Activated naive CD8-positive, alpha-beta T cell treated with anti-CD3 and anti-CD28 coated beads, Interleukin-2, amount 50 U/mL, for 16 hours (primary cell): ENCODE data around the gene PHACTR2.

Experiments used
- DNase-seq: peaks from one replicate; pipeline ENCODE4 v3.0.0-alpha.2; 2020; ENCODE audit warnings: low read depth, low spot score

The PHACTR2 gene

DNA sequence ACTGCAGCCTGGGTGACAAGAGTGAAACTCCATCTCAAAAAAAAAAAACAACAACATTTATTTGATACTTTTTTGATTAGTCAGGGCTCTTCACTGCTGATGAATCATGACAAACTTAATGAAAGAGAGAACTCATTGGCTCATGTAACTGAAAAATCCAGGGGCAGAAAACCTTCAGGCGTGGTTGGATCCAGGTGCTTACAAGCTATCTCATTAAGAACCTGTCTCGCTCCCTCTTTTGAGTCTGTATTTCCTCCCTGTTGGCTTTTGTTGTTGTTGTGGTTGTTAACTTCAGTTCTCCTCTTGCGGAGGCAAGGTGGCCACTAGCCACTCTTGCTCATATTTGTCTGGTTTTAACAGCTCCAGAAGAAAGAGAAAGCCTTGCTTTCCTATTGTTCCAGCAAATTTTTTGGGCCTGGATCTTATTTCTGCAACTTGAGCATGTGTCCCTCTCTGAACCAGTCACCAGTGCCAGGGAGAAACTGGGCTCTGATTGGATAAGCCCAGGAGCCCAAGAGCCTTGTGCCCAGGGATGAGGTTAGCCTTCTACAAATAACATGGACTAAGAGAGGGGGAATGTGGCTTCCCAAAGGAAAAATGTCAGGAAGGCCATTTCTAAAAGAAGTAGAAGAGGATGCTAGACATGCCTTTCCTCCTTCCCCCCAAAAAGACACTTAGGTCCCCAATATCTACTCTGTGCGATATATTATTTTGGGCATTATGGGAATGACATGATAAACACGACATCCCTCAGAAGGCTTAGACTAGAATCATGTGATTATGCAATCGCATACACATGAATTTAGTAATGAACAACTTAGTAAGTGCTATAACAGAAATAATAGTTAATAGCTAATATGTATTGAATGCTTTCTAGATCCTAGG, 64.5 kb downstream of the PHACTR2 start:
- no peak for DNase-seq

DNA sequence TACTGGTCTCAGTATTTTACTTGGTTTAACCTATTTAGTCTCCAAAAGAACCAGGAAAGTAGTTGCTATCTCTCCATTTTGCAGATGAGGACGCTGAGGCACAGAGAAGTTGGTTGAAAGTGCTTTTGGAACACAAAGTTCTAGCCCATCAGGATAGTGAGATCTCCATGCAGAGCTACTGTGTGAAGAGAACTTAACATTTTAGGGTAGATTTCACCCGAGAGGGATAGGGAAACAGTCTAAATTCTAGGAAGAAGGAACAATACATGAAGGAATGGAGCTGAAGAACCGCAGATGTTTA, 65.1 kb downstream of the PHACTR2 start:
- DNase-seq: no peak

DNA sequence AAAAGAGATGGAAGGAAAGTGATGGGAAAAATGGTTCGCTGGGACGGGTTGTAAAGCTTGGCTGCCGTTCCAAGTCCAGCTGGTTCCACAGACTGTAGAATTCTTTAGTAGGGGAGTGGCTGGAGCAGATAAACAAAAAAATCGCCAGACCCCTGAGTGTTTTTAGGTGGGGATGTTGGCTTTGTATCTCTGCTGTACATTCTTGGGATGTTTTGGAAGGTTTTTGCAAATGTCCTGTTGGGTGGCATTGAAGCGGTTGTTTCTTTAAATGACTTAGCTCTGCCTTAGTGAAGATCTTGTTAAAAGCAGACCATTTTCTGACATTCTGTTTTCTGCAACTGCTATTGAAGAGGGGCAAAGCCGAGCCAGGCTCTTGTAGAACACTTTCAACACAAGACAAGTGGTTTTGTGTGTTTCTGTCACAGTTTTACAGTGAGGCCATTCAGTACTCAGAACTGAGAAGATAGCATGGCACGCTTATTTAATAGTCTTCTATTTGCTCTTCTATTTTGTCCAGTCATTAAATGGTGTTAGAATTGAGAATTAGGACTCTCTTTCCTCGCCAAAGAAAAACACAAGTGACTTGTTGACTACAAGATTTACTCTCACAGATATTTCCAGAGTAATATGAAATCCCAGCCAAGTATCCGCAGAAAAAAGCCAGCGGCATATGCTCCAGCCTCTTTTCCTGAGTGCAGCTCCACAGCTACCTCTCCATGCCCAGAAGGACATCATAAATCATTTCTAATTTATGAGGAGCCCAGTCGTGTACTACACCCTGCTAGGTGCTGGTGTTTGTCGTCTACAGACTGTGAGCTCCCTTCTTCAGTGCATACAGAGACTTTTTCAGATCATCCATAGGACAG, 65.8 kb downstream of the PHACTR2 start:
- no peak for DNase-seq

DNA sequence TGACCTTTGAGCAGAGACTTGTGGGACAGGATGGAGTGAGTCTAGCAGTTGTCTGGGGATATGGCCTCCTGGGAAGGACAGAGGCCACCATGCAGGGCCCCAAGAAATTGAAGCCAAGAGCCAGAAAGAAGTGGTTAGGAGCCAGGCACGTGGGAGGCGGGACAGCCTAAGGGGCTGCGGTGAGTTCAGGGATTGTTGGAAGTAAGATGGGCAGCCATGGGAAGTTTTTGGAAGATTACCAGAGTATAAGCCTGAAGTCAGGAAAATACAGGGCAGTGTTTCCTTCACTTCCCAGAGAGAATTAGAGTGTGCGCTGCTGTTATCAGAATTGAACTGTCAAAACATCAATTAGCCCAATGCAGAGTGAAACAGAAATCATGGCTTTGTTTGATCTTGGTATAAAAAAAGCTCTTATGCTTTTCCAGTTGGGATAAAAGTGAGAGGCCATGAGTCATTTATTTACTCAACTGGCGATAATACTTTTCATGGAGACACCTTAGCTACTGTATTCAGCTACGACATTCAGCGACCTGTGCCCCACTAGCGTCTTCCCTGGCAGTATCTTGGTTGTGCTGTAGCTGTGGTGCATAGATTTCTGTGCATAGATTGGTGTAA, 66.9 kb downstream of the PHACTR2 start:
- DNase-seq: no peak

DNA sequence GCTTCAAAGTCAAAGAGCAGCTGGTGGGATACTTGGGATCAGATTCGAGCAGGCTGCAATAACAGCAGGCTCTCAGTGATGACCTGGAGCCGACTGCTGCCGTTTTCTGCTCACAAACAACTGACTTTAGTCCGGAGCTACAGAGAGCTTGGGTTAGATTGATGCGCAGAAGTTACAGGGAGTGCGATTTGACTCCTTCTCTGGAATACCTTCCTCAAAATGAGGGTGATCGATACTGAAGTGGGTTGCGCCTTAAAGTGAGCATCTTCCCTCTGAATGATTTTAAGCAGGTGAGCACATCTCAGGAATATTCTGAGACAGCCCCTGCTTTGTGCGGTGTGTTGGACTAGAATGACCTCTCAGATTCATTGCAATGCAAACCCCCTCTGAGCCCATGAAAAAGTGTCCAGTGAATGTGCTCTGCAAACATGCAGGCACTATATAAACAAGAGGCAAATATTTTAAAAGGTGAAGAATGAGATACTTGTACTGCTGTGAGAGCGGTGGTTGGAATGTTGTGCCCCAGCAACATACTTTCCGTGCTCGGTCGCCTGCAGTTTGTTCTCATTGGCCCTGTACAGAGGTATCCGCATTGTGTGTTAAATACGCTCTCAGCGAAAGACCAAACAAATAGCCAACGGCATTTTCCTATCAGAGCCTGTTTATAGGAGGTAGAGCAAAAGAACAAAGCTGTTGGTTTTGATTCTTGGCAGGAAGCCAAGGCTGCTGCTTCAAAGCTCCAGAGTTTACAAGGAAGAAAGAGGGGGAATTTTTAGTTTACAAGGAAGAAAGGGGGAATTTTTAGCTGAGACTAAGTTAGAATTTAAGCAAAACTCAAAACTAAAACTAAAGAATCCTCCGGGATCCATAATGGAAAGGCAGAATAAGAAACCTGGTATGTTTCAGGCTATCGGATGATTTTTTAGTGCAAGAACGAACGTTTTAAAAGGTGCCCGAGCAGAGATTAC, 67.7 kb downstream of the PHACTR2 start:
- no peak for DNase-seq

DNA sequence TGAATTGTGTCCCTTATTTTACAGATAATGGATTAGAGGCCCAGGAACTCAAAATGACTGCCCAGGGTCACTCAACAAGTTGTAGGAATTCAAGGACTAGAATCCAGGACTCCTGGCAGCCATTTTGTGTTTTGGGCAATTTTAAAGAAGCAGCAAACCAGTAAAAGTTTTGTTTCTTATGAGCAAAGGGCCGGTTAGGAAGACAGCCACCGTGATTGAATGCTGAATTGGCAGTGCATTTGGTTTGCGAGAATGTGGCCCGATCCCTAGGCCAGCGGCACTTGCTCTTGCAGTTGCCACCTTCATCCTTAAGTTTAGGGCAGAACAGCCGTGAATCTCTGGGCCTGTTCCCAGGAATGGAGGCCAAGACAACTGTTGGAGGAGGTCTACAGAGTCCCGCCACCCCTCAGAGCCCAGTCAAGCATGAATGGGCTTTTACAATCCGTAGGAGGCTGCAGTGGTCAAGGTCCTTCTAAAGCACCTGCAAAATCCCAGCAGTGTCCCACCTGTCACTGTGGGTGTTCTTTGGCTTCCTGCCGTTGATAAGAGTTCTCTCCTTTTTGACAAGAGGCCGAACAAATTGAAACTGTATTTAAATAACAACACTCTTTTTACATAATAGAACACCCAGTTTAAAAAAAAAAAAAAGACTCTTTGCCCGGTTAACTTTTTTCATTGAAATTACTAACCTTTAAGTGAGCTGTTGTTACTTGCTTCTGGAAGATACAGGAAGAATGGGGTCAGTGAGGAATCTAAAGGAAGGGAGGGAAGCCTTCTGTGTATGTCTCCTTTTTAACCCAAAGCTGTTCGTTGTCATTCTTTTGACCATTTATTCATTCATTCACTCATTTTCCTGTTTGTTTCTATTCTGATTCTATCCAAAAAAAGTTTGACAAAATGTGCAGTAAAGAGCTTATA, 68.7 kb downstream of the PHACTR2 start:
- DNase-seq: no peak

DNA sequence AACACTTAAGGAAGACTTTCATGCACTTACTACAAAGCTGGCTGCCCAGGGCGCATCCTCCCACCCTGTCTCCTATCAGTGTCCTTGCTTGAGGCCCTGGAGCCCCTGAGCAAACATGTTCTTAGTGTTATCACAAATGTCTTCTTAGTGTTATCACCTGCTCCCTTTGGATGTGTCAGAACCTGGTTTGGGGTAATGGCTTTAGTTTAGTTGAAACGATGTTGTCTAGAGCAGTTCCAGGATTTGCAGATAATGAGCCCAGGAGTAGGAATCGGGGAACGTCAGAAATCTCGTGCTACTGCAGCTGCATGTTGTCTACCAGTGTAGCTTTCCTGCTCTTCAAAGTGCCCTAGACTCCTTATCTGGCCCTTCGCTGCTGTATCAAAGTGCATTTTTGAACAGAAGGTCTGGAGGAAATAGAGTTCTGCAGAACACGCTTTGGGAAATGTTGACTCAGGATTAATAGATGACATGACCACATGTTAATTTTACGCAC, 69.6 kb downstream of the PHACTR2 start:
- DNase-seq: no peak

DNA sequence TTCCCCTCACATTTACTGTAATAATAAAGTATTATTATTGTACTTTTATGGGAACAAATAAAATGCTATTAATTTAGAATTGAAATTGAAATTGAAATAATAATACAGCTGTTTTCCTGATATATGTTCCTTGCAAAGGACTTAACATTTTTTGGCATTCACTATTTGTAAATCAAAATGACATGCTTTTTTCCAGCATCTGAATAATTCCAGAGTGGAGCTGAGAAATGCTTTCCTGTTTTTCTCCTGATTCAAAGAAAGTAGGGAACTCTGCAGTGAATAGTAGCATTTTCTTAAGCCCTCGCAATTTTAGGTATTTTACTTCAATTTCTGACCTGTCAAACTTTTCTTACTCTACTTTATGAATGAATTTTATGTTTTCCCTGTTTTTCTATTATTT, 72.1 kb downstream of the PHACTR2 start:
- DNase-seq: no peak

DNA sequence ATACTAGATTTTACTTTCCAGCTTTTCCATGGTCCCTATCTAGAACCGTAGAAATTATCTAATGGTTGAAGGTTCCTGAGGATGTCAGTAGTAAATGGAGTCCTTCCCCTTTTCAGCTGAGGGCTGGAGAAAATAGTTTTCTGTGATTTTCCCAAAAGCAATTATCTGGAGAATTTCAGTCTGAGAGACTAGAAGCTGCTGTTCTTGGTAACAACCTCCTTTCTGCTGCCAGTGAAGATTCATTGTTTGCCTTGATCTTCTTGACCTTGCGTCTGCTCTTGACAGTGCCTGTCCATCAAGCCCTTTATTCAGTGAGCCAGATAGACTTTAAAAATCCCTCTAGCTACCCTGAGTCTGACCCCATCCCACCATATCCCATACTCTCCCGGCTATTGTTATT, 73.1 kb downstream of the PHACTR2 start:
- DNase-seq: no peak

DNA sequence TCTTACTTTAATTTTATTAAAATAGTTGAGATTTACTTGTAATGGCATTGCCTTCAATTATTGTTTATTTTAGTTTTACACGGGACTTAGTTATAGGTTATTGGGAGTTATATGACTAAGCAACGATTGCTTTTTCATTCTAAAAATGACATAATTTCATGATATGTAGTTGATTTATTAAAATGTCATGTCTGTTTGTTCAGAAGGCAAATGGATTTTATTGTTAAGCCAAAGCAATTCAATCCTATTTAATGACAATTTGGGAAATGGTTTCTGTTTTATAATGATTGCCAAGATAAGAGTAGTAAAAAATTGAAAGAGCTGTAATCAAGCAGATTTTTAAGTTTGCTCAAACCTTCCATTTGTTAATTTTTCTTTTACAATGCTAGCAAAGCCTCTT, 74.7 kb downstream of the PHACTR2 start:
- DNase-seq: no peak

DNA sequence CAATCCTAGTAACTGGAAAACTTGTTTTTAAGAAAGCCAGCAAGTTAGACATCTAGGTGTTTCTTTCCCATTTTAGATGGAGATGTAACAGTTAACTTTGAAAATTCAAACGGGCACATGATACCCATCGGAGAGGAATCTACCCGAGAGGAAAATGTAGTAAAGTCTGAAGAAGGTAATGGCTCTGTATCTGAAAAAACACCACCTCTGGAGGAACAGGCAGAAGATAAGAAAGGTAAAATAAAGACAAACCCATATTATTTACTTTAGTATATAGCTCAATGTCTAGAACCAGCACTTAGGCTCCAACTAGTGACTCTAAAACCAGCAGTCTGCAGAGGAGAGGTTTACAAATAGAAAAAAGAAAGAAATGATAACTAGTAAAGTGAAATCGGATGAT, 75.9 kb downstream of the PHACTR2 start:
- no peak for DNase-seq

DNA sequence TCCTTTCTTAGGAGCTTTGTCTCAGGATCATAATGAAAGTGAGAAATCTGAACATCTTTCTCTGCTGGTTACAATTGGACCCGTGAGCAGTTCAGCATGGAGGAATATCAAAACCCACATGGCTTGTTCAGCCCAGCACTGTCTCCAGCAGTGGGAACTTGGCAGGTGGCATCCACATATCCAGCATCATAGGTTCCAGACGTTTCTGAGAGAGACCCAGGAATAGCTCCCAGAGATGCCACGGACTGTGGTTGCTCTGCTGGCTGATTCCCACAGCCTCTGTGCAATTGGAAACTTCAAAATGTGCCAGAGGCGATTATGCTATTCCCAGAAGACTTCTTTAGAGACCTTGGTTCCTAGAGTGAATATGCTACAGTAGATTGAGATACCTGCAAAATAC, 76.4 kb downstream of the PHACTR2 start:
- DNase-seq: no peak

DNA sequence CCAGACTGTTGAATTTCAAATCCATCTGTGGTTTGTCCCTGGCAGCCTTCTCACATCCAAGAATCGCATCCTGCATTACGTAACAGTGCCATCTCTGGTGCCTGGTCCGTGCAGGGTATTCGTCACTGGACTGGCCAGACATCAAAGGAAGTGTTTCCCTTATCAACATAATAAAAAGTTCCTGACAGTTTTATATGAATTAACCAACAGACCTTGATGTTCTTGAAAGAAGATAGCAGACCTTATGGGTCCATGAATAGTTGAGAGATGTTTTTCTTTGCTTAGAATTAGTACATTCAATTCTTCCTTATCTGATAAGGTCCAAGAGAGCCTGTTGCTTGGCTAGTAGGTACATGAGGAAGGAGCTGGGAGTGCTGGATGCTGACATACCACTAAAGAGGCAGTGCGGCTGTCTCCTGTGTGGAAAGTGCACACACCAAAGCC, 77.6 kb downstream of the PHACTR2 start:
- no peak for DNase-seq

DNA sequence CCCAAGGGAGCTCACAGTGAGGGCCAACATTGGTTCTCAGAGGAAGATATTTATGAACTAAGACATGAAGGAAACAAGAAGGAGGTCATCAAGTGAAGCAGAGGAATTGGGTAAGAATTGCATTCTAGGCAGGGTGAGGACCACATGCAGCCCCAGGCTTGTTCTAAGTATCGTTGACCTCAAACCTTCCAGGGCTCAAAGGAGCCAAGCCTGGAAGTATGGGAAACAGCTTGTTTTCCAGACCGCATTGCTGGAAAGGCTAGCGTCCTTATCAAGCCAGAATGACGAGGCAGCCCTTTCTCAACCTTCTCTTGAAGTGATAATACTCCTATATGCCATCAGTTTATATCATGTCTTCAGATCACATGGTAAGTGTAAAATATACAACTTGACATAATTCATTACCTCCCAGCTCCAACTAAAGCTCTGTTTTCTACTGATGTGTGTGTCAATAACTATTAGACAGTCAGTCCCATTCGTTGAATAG, 79.6 kb downstream of the PHACTR2 start:
- DNase-seq: no peak

DNA sequence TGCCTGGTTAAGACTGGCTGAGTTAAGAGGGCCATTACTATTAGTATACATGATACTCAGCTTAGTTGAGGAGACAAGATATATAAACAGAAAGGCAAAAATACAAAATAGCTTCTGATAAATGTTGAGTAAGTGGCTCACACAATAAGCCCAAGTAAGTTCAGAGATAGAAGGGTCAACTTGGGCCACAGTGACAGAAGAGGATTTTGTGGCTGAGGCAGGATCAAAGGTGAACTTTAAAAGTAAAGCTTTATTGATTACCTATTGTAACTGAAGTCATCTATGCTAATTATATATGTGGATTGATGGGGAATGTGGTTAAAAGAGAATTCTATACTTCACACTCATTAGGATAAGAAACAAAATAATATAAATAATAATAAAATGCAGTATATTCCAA, 80.8 kb downstream of the PHACTR2 start:
- DNase-seq: no peak

DNA sequence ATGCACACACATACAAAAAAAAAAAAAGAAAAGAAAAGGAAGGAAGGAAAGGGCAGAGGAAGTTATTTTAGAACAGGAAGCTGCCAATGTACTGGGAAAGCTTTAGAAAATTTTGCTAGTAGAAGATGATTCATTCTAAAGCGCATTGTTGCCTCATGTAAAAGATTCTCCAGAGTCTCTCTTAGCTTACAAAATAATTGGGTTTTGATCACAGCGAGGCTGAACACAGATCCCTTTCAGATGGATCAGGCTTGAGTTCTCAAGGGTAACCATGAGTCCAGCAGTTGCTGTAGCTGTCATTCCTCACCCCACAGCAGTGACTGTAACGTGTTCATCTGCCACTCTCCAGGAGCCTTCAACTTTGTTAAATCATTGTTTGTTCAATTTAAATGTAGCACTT, 81.9 kb downstream of the PHACTR2 start:
- no peak for DNase-seq

DNA sequence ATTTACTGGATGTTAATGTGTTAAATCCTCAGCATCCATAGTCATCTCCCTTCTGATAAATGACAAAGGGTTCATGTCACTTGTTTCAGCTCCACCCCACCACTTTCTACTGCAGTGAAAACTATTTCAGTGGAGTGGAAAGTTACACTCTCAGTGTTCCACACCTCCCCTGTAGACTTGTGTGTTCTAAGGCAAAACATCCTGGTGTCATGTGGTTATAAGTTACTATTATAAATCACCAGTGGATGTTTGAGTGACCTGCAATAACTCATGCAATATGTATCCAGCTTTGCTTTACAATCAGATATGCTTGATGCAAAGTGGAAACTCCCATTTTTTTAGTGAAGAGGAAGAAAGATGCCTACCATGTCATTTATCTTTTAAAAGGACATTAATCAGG, 83.3 kb downstream of the PHACTR2 start:
- no peak for DNase-seq

DNA sequence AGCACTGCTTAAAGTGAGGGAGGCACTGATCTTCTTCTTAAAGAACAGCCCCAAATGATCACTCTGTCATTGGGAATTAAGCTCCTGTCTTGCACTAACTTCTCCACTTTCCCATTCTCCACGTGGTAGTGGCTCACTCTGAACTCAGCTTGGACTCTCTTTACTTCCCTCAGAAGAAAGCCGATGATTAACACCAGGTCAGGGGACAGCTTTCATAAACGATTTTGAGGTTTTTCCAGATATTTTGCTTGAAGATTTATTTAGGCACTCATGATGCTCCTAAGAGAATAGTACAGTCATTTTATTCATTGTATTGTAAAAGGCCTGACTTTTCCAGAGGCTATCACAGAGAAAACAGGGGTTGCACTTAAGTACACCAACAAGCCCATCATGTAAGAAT, 84.4 kb downstream of the PHACTR2 start:
- no peak for DNase-seq

DNA sequence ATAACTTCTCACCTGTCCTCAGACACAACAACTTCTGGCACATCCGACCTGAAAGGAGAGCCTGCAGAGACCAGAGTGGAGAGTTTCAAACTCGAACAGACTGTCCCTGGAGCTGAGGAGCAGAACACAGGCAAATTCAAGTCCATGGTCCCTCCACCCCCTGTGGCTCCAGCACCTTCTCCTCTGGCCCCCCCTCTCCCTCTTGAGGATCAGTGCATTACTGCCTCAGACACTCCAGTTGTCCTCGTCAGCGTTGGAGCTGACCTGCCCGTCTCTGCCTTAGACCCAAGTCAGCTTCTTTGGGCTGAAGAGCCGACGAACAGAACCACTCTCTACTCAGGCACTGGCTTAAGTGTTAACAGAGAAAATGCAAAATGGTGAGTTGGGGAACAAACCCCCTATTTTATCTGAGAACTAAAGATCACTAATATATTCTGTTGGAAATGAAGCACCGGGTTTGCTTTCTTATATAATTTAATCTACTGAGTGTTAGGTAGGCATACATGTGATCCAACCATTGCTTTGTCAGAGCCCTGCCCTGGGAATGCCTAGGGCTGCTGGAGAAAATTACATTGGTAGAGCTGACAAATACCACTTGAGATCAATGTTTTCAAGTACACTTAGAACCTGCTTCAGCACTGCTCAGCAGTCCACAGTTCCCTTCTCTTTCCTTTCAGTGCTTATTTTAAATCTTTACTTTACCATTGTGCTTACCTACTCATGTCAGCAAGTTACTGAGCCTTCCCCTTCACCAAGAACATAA, 87.8 kb downstream of the PHACTR2 start:
- no peak for DNase-seq
